SK-N-SH treated with all-trans-retinoic acid at 6 μM for 48 hours (cell line): ENCODE data around the gene IFNB1.

Source experiments
- ARNTL ChIP-seq: fragments of 450-650 bp; formaldehyde crosslinking; IDR thresholded peaks from 2 replicates; pipeline ENCODE4 v1.5.0; 2020; ENCODE audit warnings: low read depth, mild to moderate bottlenecking, moderate library complexity, borderline replicate concordance
- CREB5 ChIP-seq: fragments of 250-450 bp; sonication (Bioruptor Pico); IDR thresholded peaks from 2 replicates; pipeline ENCODE4 v1.5.1; 2020; ENCODE audit warnings: low read depth, mild to moderate bottlenecking, moderate library complexity
- OSR1 ChIP-seq: fragments of 250-450 bp; sonication (Bioruptor Pico); IDR thresholded peaks from 2 replicates; pipeline ENCODE4 v1.8.0; 2022; ENCODE audit warnings: moderate library complexity, mild to moderate bottlenecking, inconsistent platforms
- PATZ1 ChIP-seq: fragments of 250-450 bp; sonication (Bioruptor Pico); IDR thresholded peaks from 2 replicates; pipeline ENCODE4 v1.8.0; 2020; ENCODE audit warnings: mild to moderate bottlenecking, moderate library complexity, borderline replicate concordance
- PPARA ChIP-seq: fragments of 250-450 bp; sonication (Bioruptor Pico); IDR thresholded peaks from 2 replicates; pipeline ENCODE4 v1.5.0; 2020; ENCODE audit warnings: mild to moderate bottlenecking, borderline replicate concordance
- SNAI2 ChIP-seq: fragments of 250-450 bp; sonication (Bioruptor Pico); IDR thresholded peaks from 2 replicates; pipeline ENCODE4 v1.5.0; 2020; ENCODE audit warnings: mild to moderate bottlenecking, moderate library complexity
- TCF4 ChIP-seq: fragments of 250-450 bp; sonication (Bioruptor Pico); IDR thresholded peaks from 2 replicates; pipeline ENCODE4 v1.8.0; 2021; ENCODE audit warnings: mild to moderate bottlenecking, moderate library complexity, borderline replicate concordance
- TOX ChIP-seq: fragments of 250-450 bp; sonication (Bioruptor Pico); IDR thresholded peaks from 2 replicates; pipeline ENCODE4 v1.8.0; 2021; ENCODE audit warnings: mild to moderate bottlenecking, moderate library complexity, borderline replicate concordance
- ZC3H10 ChIP-seq: fragments of 250-450 bp; sonication (Bioruptor Pico); IDR thresholded peaks from 2 replicates; pipeline ENCODE4 v1.5.1; 2021; ENCODE audit warnings: mild to moderate bottlenecking, moderate library complexity
- ZFP3 ChIP-seq: fragments of 250-450 bp; sonication (Bioruptor Pico); IDR thresholded peaks from 2 replicates; pipeline ENCODE4 v1.5.0; 2020; ENCODE audit warnings: mild to moderate bottlenecking, moderate library complexity
- ZFP30 ChIP-seq: fragments of 450-650 bp; formaldehyde crosslinking; IDR thresholded peaks from 2 replicates; pipeline ENCODE4 v1.5.0; 2022; ENCODE audit warnings: mild to moderate bottlenecking, moderate library complexity

GRCh38 chr9:21102305-21102704, 24.6 kb upstream of the IFNB1 start:
- TF ChIP-seq ARNTL (CRISPR knock-in tag) (no peak), CREB5 (CRISPR knock-in tag) (no peak), PATZ1 (CRISPR knock-in tag) (no peak), TCF4 (CRISPR knock-in tag) (no peak), PPARA (CRISPR knock-in tag) (no peak), ZC3H10 (CRISPR knock-in tag) (no peak), ZFP3 (no peak), SNAI2 (CRISPR knock-in tag) (no peak), OSR1 (CRISPR knock-in tag) (no peak), TOX (CRISPR knock-in tag) (no peak), ZFP30 (CRISPR knock-in tag) (no peak)
